Dendritic cell treated with granulocyte-macrophage colony-stimulating factor and Interleukin-4, amounts not matched to agents 40 ng/mL and 50 ng/mL, for 4 days (primary cell): ENCODE measurements around the gene ADAMTS13.

Experiments
- H3K27ac Mint-ChIP-seq: one replicate; pipeline ENCODE4 v1.8.0; 2022; ENCODE audit warnings: mild to moderate bottlenecking, mixed read lengths
- H3K27me3 Mint-ChIP-seq: one replicate; pipeline ENCODE4 v1.8.0; 2022; ENCODE audit warnings: mild to moderate bottlenecking, mixed read lengths
- H3K36me3 Mint-ChIP-seq: one replicate; pipeline ENCODE4 v1.8.0; 2022; ENCODE audit warnings: low read depth, mixed read lengths
- H3K4me1 Mint-ChIP-seq: one replicate; pipeline ENCODE4 v1.8.0; 2022; ENCODE audit warnings: low read depth, mixed read lengths
- H3K4me3 Mint-ChIP-seq: one replicate; pipeline ENCODE4 v1.8.0; 2022; ENCODE audit warnings: mild to moderate bottlenecking, moderate library complexity, mixed read lengths
- H3K9me3 Mint-ChIP-seq: one replicate; pipeline ENCODE4 v1.8.0; 2022; ENCODE audit warnings: mixed read lengths
- intact Hi-C: fragments of 100-400 bp; cut with micrococcal nuclease; formaldehyde crosslinking; loops from one replicate; pipeline ENCODE4 v1.15.0; 2022

The ADAMTS13 gene

GRCh38 chr9:133493428-133493827 is 71.3 kb downstream of the ADAMTS13 start:
- Mint-ChIP-seq H3K4me3 (no peak overlapping the region), H3K27me3 (peaks cover 9% of the 10 kb centered on the region), H3K4me1 (no peaks in the 10 kb centered on the region), H3K9me3 (no peaks in the 10 kb centered on the region), H3K27ac (no peak overlapping the region), H3K36me3 (no peaks in the 10 kb centered on the region)
- intact Hi-C loops = no loop called here

GRCh38 chr9:133493845-133494540 is 71.8 kb downstream of the ADAMTS13 start:
- Mint-ChIP-seq H3K4me3 (no peak overlapping the region), H3K27me3 (peaks cover 7% of the 10 kb centered on the region), H3K27ac (no peak overlapping the region), H3K4me1 (no peaks in the 10 kb centered on the region), H3K9me3 (no peaks in the 10 kb centered on the region), H3K36me3 (no peaks in the 10 kb centered on the region)
- intact Hi-C loops = no loop called here

- intact Hi-C loops = no loop called here
- H3K9me3 Mint-ChIP-seq = no peaks in the 10 kb centered on the region
- no peaks in the 10 kb centered on the region for H3K36me3 Mint-ChIP-seq
- H3K4me3 Mint-ChIP-seq = no peak overlapping the region
- H3K4me1 Mint-ChIP-seq = no peaks in the 10 kb centered on the region
- H3K27me3 Mint-ChIP-seq = peaks cover 6% of the 10 kb centered on the region
- no peak overlapping the region for H3K27ac Mint-ChIP-seq
Measured at GRCh38 chr9:133494636-133495326, 72.6 kb downstream of the ADAMTS13 start.

GRCh38 chr9:133495327-133496293 is 73.4 kb downstream of the ADAMTS13 start:
- no peak overlapping the region for H3K4me3 Mint-ChIP-seq
- no peaks in the 10 kb centered on the region for H3K4me1 Mint-ChIP-seq
- H3K9me3 Mint-ChIP-seq = no peaks in the 10 kb centered on the region
- no peaks in the 10 kb centered on the region for H3K36me3 Mint-ChIP-seq
- intact Hi-C loops = no loop called here
- H3K27ac Mint-ChIP-seq = no peak overlapping the region
- H3K27me3 Mint-ChIP-seq = peaks cover 2% of the 10 kb centered on the region

- Mint-ChIP-seq H3K36me3 (no peaks in the 10 kb centered on the region), H3K4me1 (no peaks in the 10 kb centered on the region), H3K27me3 (peaks cover 4% of the 10 kb centered on the region), H3K9me3 (peaks cover 13% of the 10 kb centered on the region), H3K27ac (no peak overlapping the region), H3K4me3 (no peak overlapping the region)
- intact Hi-C loops = no loop called here
Measured at GRCh38 chr9:133496861-133497842, 75.0 kb downstream of the ADAMTS13 start.

GRCh38 chr9:133499132-133499891 is 77.1 kb downstream of the ADAMTS13 start:
- no peak overlapping the region for H3K27ac Mint-ChIP-seq
- H3K27me3 Mint-ChIP-seq = peaks cover 12% of the 10 kb centered on the region
- H3K9me3 Mint-ChIP-seq = peaks cover 19% of the 10 kb centered on the region
- no peak overlapping the region for H3K4me3 Mint-ChIP-seq
- intact Hi-C loops = no loop called here
- no peaks in the 10 kb centered on the region for H3K4me1 Mint-ChIP-seq
- no peaks in the 10 kb centered on the region for H3K36me3 Mint-ChIP-seq

GRCh38 chr9:133499892-133500270 is 77.7 kb downstream of the ADAMTS13 start:
- Mint-ChIP-seq H3K9me3 (peaks cover 19% of the 10 kb centered on the region), H3K4me3 (no peak overlapping the region), H3K27ac (no peak overlapping the region), H3K27me3 (peaks cover 13% of the 10 kb centered on the region), H3K36me3 (no peaks in the 10 kb centered on the region), H3K4me1 (no peaks in the 10 kb centered on the region)
- intact Hi-C loops = no loop called here

- Mint-ChIP-seq H3K36me3 (no peaks in the 10 kb centered on the region), H3K9me3 (peaks cover 19% of the 10 kb centered on the region), H3K27ac (no peak overlapping the region), H3K27me3 (peaks cover 13% of the 10 kb centered on the region), H3K4me1 (no peaks in the 10 kb centered on the region), H3K4me3 (no peak overlapping the region)
- intact Hi-C loops = no loop called here
Measured at GRCh38 chr9:133502112-133502511, 79.9 kb downstream of the ADAMTS13 start.

GRCh38 chr9:133505186-133505830 is 83.1 kb downstream of the ADAMTS13 start:
- H3K4me1 Mint-ChIP-seq = peaks cover 4% of the 10 kb centered on the region
- H3K36me3 Mint-ChIP-seq = no peaks in the 10 kb centered on the region
- intact Hi-C loops = no loop called here
- peaks cover 19% of the 10 kb centered on the region for H3K9me3 Mint-ChIP-seq
- H3K27me3 Mint-ChIP-seq = peaks cover 25% of the 10 kb centered on the region
- no peak overlapping the region for H3K27ac Mint-ChIP-seq
- no peak overlapping the region for H3K4me3 Mint-ChIP-seq

GRCh38 chr9:133505901-133506652 is 83.9 kb downstream of the ADAMTS13 start:
- no peaks in the 10 kb centered on the region for H3K36me3 Mint-ChIP-seq
- intact Hi-C loops = no loop called here
- no peak overlapping the region for H3K4me3 Mint-ChIP-seq
- H3K9me3 Mint-ChIP-seq = peaks cover 17% of the 10 kb centered on the region
- H3K4me1 Mint-ChIP-seq = peaks cover 4% of the 10 kb centered on the region
- peaks cover 27% of the 10 kb centered on the region for H3K27me3 Mint-ChIP-seq
- H3K27ac Mint-ChIP-seq = no peak overlapping the region

- peaks cover 26% of the 10 kb centered on the region for H3K27me3 Mint-ChIP-seq
- H3K4me1 Mint-ChIP-seq = peaks cover 4% of the 10 kb centered on the region
- H3K9me3 Mint-ChIP-seq = peaks cover 11% of the 10 kb centered on the region
- no peak overlapping the region for H3K4me3 Mint-ChIP-seq
- intact Hi-C loops = no loop called here
- H3K27ac Mint-ChIP-seq = no peak overlapping the region
- no peaks in the 10 kb centered on the region for H3K36me3 Mint-ChIP-seq
Measured at GRCh38 chr9:133506653-133507038, 84.5 kb downstream of the ADAMTS13 start.
